Midbrain (tissue), 1 donor: Measurements from ENCODE around the gene IL2RG.

ENCODE experiments used
- DNase-seq: peaks from one replicate; lab custom pipeline; 2025; lab: John Stamatoyannopoulos, UW

The IL2RG gene

GRCh38 chrX:71068044-71068918 lies 43.1 kb downstream of the IL2RG start, which contains the start of gene SNX12:
SNX12 (minus strand) TSS chrX:71068334; CDS start chrX:71068306, 28 bp downstream.
- DNase-seq: peak; percentile 90

- no peak for DNase-seq
Measured at GRCh38 chrX:71067712-71068043, 43.7 kb downstream of the IL2RG start.

GRCh38 chrX:71067089-71067488 lies 44.3 kb downstream of the IL2RG start:
- DNase-seq: no peak

GRCh38 chrX:71060127-71060526 lies 51.2 kb downstream of the IL2RG start:
- no peak for DNase-seq

- DNase-seq: no peak
Measured at GRCh38 chrX:71057848-71058530, 53.4 kb downstream of the IL2RG start.
